OCI-LY1 (cell line): ENCODE results near the gene NDRG4.

Experiments
- CTCF ChIP-seq: fragments of 200-600 bp; sonication (generic), shearing (Covaris generic); IDR thresholded peaks from 2 replicates; pipeline ENCODE4 v1.5.1; 2017; ENCODE audit warnings: mild to moderate bottlenecking, antibody characterized with exemption, low read length, moderate library complexity, mixed read lengths
- EZH2 ChIP-seq: fragments of 200-600 bp; sonication (generic), shearing (Covaris generic); IDR thresholded peaks from 2 replicates; pipeline ENCODE4 v1.8.0; 2017; ENCODE audit warnings: borderline replicate concordance, mixed run types, mild to moderate bottlenecking, antibody characterized with exemption, low read length, moderate library complexity, mixed read lengths

DNA sequence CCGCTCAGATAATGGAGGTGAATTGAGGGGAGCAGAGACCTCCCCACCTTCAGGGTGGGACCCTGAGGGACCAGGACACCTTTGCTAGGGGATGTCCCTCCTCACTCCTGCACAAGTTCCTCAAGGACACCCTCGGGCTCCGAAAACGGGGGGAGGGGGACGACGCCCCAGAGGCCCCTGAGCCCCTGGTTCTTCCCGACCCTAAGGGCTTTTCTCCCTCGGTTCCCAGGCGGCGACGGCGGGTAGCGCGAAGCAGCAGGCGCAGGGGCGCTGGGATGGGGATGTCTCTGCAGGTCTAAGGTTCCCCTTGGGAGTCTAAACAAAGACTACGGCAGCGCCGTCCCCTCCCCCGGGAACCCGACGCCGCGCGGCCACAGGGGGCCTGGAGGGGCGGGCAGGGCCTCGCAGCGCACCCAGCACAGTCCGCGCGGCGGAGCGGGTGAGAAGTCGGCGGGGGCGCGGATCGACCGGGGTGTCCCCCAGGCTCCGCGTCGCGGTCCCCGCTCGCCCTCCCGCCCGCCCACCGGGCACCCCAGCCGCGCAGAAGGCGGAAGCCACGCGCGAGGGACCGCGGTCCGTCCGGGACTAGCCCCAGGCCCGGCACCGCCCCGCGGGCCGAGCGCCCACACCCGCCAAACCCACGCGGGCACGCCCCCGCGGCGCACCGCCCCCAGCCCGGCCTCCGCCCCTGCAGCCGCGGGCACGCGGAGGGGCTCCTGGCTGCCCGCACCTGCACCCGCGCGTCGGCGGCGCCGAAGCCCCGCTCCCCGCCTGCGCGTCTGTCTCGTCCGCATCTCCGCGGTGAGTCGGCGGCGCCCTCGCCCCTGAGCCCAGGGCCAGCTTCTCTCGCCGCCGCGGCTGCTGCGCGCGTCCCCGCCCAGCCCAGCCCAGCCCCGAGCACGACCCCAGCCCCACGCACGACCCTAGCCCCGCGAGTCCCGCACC lies 36.7 kb upstream of the NDRG4 start:
- no peak for TF ChIP-seq CTCF
- no peak for TF ChIP-seq EZH2
